GM23248 (cell line): ENCODE measurements around the gene BHLHA15. TPM values are rescaled to one million over a fixed set of nuclear protein-coding genes. Genes with fewer than 3 reads are reported as not detected.

ENCODE experiments used
- DNase-seq: peaks from one replicate; pipeline ENCODE4 v3.0.0-alpha.2; 2015
- H2AFZ ChIP-seq: fragments of 200-600 bp; sonication (generic); 2 replicates; pipeline ENCODE4 v1.6.1; 2016; ENCODE audit warnings: antibody characterized with exemption
- H3F3A ChIP-seq: fragments of 200-600 bp; sonication (generic); 2 replicates; pipeline ENCODE4 v1.6.1; 2016; ENCODE audit warnings: mild to moderate bottlenecking, antibody characterized with exemption, mixed run types; ENCODE audit not compliant: insufficient read depth
- H3K27ac ChIP-seq: fragments of 200-600 bp; sonication (generic); 2 replicates; pipeline ENCODE4 v1.5.1; 2016; ENCODE audit warnings: mild to moderate bottlenecking
- H3K27me3 ChIP-seq: fragments of 200-600 bp; sonication (generic); replicated peaks from 2 replicates; pipeline ENCODE4 v1.6.1; 2016; ENCODE audit warnings: mild to moderate bottlenecking; ENCODE audit not compliant: insufficient read depth
- H3K36me3 ChIP-seq: fragments of 200-600 bp; sonication (generic); 2 replicates; pipeline ENCODE4 v1.6.1; 2016; ENCODE audit warnings: low read depth, mild to moderate bottlenecking
- H3K4me1 ChIP-seq: fragments of 200-600 bp; sonication (generic); 2 replicates; pipeline ENCODE4 v1.6.1; 2016; ENCODE audit warnings: mild to moderate bottlenecking; ENCODE audit not compliant: insufficient read depth
- H3K4me2 ChIP-seq: fragments of 200-600 bp; sonication (generic); one replicate; pipeline ENCODE4 v1.6.1; 2016; ENCODE audit warnings: mild to moderate bottlenecking; ENCODE audit not compliant: unreplicated experiment
- H3K4me3 ChIP-seq: fragments of 200-600 bp; sonication (generic); 2 replicates; pipeline ENCODE4 v1.5.1; 2016; ENCODE audit warnings: mild to moderate bottlenecking
- H3K79me2 ChIP-seq: fragments of 200-600 bp; sonication (generic); 2 replicates; pipeline ENCODE4 v1.6.1; 2016; ENCODE audit warnings: mild to moderate bottlenecking; ENCODE audit not compliant: insufficient read depth
- H3K9ac ChIP-seq: fragments of 200-600 bp; sonication (generic); 2 replicates; pipeline ENCODE4 v1.6.1; 2016; ENCODE audit warnings: mild to moderate bottlenecking
- H3K9me2 ChIP-seq: fragments of 200-600 bp; sonication (generic); 2 replicates; pipeline ENCODE4 v1.6.1; 2016; ENCODE audit warnings: mixed run types, mild to moderate bottlenecking, moderate library complexity; ENCODE audit not compliant: insufficient read depth
- H3K9me3 ChIP-seq: fragments of 200-600 bp; sonication (generic); one replicate; pipeline ENCODE4 v1.6.1; 2017; ENCODE audit warnings: low read depth
- H4K20me1 ChIP-seq: fragments of 200-600 bp; sonication (generic); 2 replicates; pipeline ENCODE4 v1.6.0; 2016; ENCODE audit not compliant: insufficient read depth
- EZH2 ChIP-seq: fragments of 200-600 bp; sonication (generic); IDR thresholded peaks from 2 replicates; pipeline ENCODE4 v1.6.1; 2018; ENCODE audit warnings: antibody characterized with exemption, mild to moderate bottlenecking; ENCODE audit not compliant: insufficient read depth, poor library complexity, severe bottlenecking
- EZH2phosphoT487 ChIP-seq: fragments of 200-600 bp; sonication (generic); IDR thresholded peaks from 2 replicates; pipeline ENCODE4 v1.6.1; 2018; ENCODE audit warnings: antibody characterized with exemption, moderate library complexity, mild to moderate bottlenecking, low read depth; ENCODE audit not compliant: insufficient read depth
- WGBS, 2 experiments: methylation state at CpG; one replicate each; pipeline ENCODE4 v1.1.6; 2015 to 2017; ENCODE audit warnings: low lambda C conversion rate in 2 of 2, low coverage in 1 of 2; ENCODE audit errors: missing lambda C conversion rate in 2 of 2; 5-methylcytosine and 5-hydroxymethylcytosine counted together
- in situ Hi-C: fragments of 300-500 bp; cut with MboI; formaldehyde crosslinking; loops from 2 replicates; pipeline ENCODE4 v1.15.0; 2020
- polyA plus RNA-seq: library from polyadenylated mRNA; unstranded; fragments of >200 nt; fragmentation: Nextera tagmentation; extraction: Ambion mirVana; gene quantifications from 2 replicates; pipeline ENCODE4 v1.2.1, GENCODE V29; 2016
- total RNA-seq: library from RNA; depleted of rRNA; stranded (reverse); fragments of >200 nt; shearing (Covaris generic); gene quantifications from 2 replicates; pipeline ENCODE4 v1.2.3, GENCODE V29; 2014

BHLHA15 gene
- total and polyA plus RNA-seq, 2 experiments from 2014 or later, result not detected

GRCh38 chr7:98194186-98194585, 17.1 kb upstream of the BHLHA15 start:
- Histone ChIP-seq H3K9ac (no peak overlapping the region), H4K20me1 (no peaks in the 10 kb centered on the region), H3K27me3 (no peaks in the 10 kb centered on the region), H3K79me2 (no peaks in the 10 kb centered on the region), H3K27ac (no peak overlapping the region), H2AFZ (no peak overlapping the region), H3K36me3 (no peaks in the 10 kb centered on the region), H3F3A (no peaks in the 10 kb centered on the region), H3K9me3 (no peaks in the 10 kb centered on the region), H3K4me2 (no peak overlapping the region), H3K9me2 (no peaks in the 10 kb centered on the region), H3K4me3 (no peak overlapping the region), H3K4me1 (no peaks in the 10 kb centered on the region)
- no peak for TF ChIP-seq EZH2
- TF ChIP-seq EZH2phosphoT487, result no peak
- in situ Hi-C loops, result no loop called here
- WGBS, 2 experiments, result 96 to 98% methylated on average over 28 of the region's 28 CpGs
- no peak for DNase-seq

- H3K79me2 ChIP-seq, result no peaks in the 10 kb centered on the region
- no peaks in the 10 kb centered on the region for H3F3A ChIP-seq
- DNase-seq, result no peak
- no peak overlapping the region for H3K9ac ChIP-seq
- H3K27me3 ChIP-seq, result no peaks in the 10 kb centered on the region
- no peaks in the 10 kb centered on the region for H3K9me3 ChIP-seq
- TF ChIP-seq EZH2phosphoT487, result no peak
- TF ChIP-seq EZH2, result no peak
- H3K36me3 ChIP-seq, result no peaks in the 10 kb centered on the region
- H3K27ac ChIP-seq, result no peak overlapping the region
- no peaks in the 10 kb centered on the region for H3K9me2 ChIP-seq
- in situ Hi-C loops, result no loop called here
- 76 to 83% methylated on average over 8 of the region's 8 CpGs for WGBS, 2 experiments
- H3K4me2 ChIP-seq, result no peak overlapping the region
- no peaks in the 10 kb centered on the region for H4K20me1 ChIP-seq
- H3K4me3 ChIP-seq, result no peak overlapping the region
- no peak overlapping the region for H2AFZ ChIP-seq
- no peaks in the 10 kb centered on the region for H3K4me1 ChIP-seq
These were observed 16.4 kb upstream of the BHLHA15 start for GRCh38 chr7:98194672-98195457.

GRCh38 chr7:98196706-98197605, 14.3 kb upstream of the BHLHA15 start:
- Histone ChIP-seq H3K4me3 (no peak overlapping the region), H3K4me1 (no peaks in the 10 kb centered on the region), H4K20me1 (no peaks in the 10 kb centered on the region), H3K79me2 (no peaks in the 10 kb centered on the region), H3K9me3 (no peaks in the 10 kb centered on the region), H3K4me2 (no peak overlapping the region), H3K27ac (no peak overlapping the region), H3F3A (no peaks in the 10 kb centered on the region), H3K27me3 (no peaks in the 10 kb centered on the region), H2AFZ (no peak overlapping the region), H3K9me2 (no peaks in the 10 kb centered on the region), H3K36me3 (no peaks in the 10 kb centered on the region), H3K9ac (no peak overlapping the region)
- no peak for DNase-seq
- TF ChIP-seq EZH2, result no peak
- no peak for TF ChIP-seq EZH2phosphoT487
- WGBS, 2 experiments, result 83 to 85% methylated on average over 16 of the region's 16 CpGs
- in situ Hi-C loops, result no loop called here

- H3K79me2 ChIP-seq, result no peaks in the 10 kb centered on the region
- no peak overlapping the region for H3K27ac ChIP-seq
- no peaks in the 10 kb centered on the region for H3K4me1 ChIP-seq
- no peak for TF ChIP-seq EZH2phosphoT487
- no peak for TF ChIP-seq EZH2
- WGBS, 2 experiments, result 89 to 93% methylated on average over 5 of the region's 5 CpGs
- H4K20me1 ChIP-seq, result no peaks in the 10 kb centered on the region
- no peak overlapping the region for H3K4me3 ChIP-seq
- H3K9ac ChIP-seq, result no peak overlapping the region
- H3F3A ChIP-seq, result no peaks in the 10 kb centered on the region
- H2AFZ ChIP-seq, result no peak overlapping the region
- no peak for DNase-seq
- no peak overlapping the region for H3K4me2 ChIP-seq
- H3K9me3 ChIP-seq, result no peaks in the 10 kb centered on the region
- in situ Hi-C loops, result no loop called here
- no peaks in the 10 kb centered on the region for H3K36me3 ChIP-seq
- H3K9me2 ChIP-seq, result no peaks in the 10 kb centered on the region
- no peaks in the 10 kb centered on the region for H3K27me3 ChIP-seq
These were observed 12.1 kb upstream of the BHLHA15 start for GRCh38 chr7:98199131-98199530.
